ENCODE results near the gene RPL38.

GRCh38 chr17:74212913-74213791 is 9.7 kb downstream of the RPL38 start, which contains the start of gene TTYH2:
- TF ChIP-seq POLR2A (IDR thresholded peaks at IDR 0.05) (peak in 1 of 2 donors; percentile 14), CTCF (IDR thresholded peaks at IDR 0.05) (peak; percentile 19 to 28)

Data from suprapubic skin (tissue), 3 donors.